Suprapubic skin (tissue), 4 donors: ENCODE data around the gene INTS11. TPM values are rescaled to one million over a fixed set of nuclear protein-coding genes. Genes with fewer than 3 reads are reported as not detected.

Source experiments
- DNase-seq, 2 donors: peaks; one replicate each; pipeline ENCODE4 v3.0.0-alpha.2; 2019; ENCODE audit warnings: low spot score in 2 of 2
- H3K27ac ChIP-seq: fragments of 200-600 bp; sonication (generic); one replicate; pipeline ENCODE4 v1.5.1; 2019
- H3K27me3 ChIP-seq: fragments of 200-600 bp; sonication (generic); one replicate; pipeline ENCODE4 v1.5.1; 2019
- H3K36me3 ChIP-seq: fragments of 200-600 bp; sonication (generic); one replicate; pipeline ENCODE4 v1.5.1; 2019
- H3K4me1 ChIP-seq: fragments of 200-600 bp; sonication (generic); one replicate; pipeline ENCODE4 v1.5.1; 2019
- H3K4me3 ChIP-seq: fragments of 200-600 bp; sonication (generic); one replicate; pipeline ENCODE4 v1.5.1; 2019; ENCODE audit warnings: mild to moderate bottlenecking
- H3K9me3 ChIP-seq: fragments of 200-600 bp; sonication (generic); one replicate; pipeline ENCODE4 v1.5.1; 2019
- EP300 ChIP-seq: sonication (generic); formaldehyde crosslinking; IDR thresholded peaks from one replicate; pipeline ENCODE4 v1.6.1; 2017; ENCODE audit warnings: antibody characterized with exemption
- POLR2A ChIP-seq, 2 donors: fragments of 450-650 bp; IDR thresholded peaks; one replicate each; pipeline ENCODE4 v1.6.1; 2017; ENCODE audit warnings: antibody characterized with exemption in 2 of 2, mild to moderate bottlenecking in 2 of 2, moderate library complexity in 2 of 2
- POLR2AphosphoS5 ChIP-seq, 3 donors: sonication (generic); formaldehyde crosslinking; IDR thresholded peaks; one replicate each; pipeline ENCODE4 v1.6.1; 2017; ENCODE audit warnings: antibody characterized with exemption in 3 of 3
- WGBS: methylation state at CpG from one replicate; pipeline ENCODE4 v1.1.5; 2018; 5-methylcytosine and 5-hydroxymethylcytosine counted together
- total RNA-seq, 4 donors: library from RNA; depleted of rRNA; stranded (reverse); fragments of >200 nt; gene quantifications; one replicate each; pipeline ENCODE4 v1.1.0, GENCODE V29; 2016
- TF ChIP-seq, protein P1 (sequence below), 2 donors: fragments of 200-600 bp in 1 of 2; fragments of 450-650 bp in 1 of 2; sonication (generic) in 1 of 2; IDR thresholded peaks; one replicate each; pipeline ENCODE4 v1.5.1; 2016 to 2019; ENCODE audit warnings: antibody characterized with exemption in 2 of 2, mild to moderate bottlenecking in 1 of 2, moderate library complexity in 1 of 2

INTS11 gene
- total RNA-seq, 4 donors from 2014 or later = 105 to 242 (median 151) TPM

DNA sequence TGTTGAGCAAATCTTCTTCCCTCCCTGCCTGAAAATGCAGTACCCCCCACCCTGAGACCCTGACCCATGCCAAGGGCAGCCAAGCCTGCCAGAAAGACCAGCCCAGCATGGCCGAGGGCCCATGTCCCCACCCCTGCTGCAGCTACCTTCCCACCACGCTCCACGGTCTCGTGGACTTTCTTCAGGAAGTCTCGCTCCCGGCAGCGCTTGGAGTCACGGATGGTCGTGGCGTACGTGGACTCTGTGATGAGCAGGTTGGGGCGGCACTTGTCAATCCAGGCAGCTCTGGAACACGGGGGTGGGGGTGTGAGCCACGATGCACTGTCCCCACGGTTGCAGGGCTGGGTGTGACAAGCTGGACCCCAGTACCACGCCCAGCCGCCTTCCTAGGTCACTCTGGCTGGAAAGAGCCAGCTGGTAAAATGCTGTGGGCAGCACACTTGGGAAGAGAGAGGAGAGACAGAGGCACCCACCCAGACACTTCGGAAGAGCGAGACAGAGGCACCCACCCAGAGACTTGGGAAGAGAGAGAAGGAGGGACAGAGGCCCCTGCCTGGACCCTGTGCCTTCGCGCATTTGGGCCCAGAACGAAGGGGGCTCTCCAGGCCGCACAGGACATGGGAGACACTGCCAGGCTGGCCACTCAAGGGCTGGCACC is 9.7 kb downstream of the INTS11 start:
- no peaks in the 10 kb centered on the region for H3K27me3 ChIP-seq
- H3K4me1 ChIP-seq = peaks cover 38% of the 10 kb centered on the region
- TF ChIP-seq, protein P1, sequence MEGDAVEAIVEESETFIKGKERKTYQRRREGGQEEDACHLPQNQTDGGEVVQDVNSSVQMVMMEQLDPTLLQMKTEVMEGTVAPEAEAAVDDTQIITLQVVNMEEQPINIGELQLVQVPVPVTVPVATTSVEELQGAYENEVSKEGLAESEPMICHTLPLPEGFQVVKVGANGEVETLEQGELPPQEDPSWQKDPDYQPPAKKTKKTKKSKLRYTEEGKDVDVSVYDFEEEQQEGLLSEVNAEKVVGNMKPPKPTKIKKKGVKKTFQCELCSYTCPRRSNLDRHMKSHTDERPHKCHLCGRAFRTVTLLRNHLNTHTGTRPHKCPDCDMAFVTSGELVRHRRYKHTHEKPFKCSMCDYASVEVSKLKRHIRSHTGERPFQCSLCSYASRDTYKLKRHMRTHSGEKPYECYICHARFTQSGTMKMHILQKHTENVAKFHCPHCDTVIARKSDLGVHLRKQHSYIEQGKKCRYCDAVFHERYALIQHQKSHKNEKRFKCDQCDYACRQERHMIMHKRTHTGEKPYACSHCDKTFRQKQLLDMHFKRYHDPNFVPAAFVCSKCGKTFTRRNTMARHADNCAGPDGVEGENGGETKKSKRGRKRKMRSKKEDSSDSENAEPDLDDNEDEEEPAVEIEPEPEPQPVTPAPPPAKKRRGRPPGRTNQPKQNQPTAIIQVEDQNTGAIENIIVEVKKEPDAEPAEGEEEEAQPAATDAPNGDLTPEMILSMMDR (IDR thresholded peaks at IDR 0.05) = no peak
- TF ChIP-seq EP300 = no peak
- no peak for TF ChIP-seq POLR2AphosphoS5 (IDR thresholded peaks at IDR 0.05)
- TF ChIP-seq POLR2A (IDR thresholded peaks at IDR 0.05) = no peak
- 91% methylated on average over 21 of the region's 23 CpGs for WGBS
- no peak for DNase-seq
- no peak overlapping the region for H3K4me3 ChIP-seq
- H3K36me3 ChIP-seq = peaks cover 56% of the 10 kb centered on the region
- H3K27ac ChIP-seq = no peak overlapping the region
- H3K9me3 ChIP-seq = no peaks in the 10 kb centered on the region

DNA sequence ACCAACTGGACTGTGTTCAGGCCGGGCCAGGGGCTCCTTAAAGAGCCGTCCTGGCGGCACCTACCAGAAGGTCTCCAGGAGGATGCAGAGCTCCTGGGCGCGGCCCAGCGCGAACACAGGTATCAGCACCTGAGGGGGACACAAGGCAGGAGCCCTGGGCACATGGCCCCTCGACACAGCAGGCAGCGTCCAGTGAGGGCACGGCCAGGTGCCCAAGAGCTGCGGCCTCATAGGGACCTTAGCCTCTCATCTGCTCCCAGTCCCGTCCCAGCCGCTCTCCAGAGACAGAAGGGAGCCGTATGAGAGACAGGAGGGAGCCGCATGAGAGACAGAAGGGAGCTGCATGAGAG is 10.2 kb downstream of the INTS11 start:
- TF ChIP-seq, protein P1 (IDR thresholded peaks at IDR 0.05) = no peak
- TF ChIP-seq EP300 = no peak
- no peak for TF ChIP-seq POLR2A (IDR thresholded peaks at IDR 0.05)
- TF ChIP-seq POLR2AphosphoS5 (IDR thresholded peaks at IDR 0.05) = no peak
- Histone ChIP-seq H3K9me3 (no peaks in the 10 kb centered on the region), H3K27me3 (no peaks in the 10 kb centered on the region), H3K4me1 (peaks cover 44% of the 10 kb centered on the region), H3K4me3 (no peak overlapping the region), H3K36me3 (peaks cover 56% of the 10 kb centered on the region), H3K27ac (no peak overlapping the region)
- WGBS = 79% methylated on average over 4 of the region's 15 CpGs
- no peak for DNase-seq

DNA sequence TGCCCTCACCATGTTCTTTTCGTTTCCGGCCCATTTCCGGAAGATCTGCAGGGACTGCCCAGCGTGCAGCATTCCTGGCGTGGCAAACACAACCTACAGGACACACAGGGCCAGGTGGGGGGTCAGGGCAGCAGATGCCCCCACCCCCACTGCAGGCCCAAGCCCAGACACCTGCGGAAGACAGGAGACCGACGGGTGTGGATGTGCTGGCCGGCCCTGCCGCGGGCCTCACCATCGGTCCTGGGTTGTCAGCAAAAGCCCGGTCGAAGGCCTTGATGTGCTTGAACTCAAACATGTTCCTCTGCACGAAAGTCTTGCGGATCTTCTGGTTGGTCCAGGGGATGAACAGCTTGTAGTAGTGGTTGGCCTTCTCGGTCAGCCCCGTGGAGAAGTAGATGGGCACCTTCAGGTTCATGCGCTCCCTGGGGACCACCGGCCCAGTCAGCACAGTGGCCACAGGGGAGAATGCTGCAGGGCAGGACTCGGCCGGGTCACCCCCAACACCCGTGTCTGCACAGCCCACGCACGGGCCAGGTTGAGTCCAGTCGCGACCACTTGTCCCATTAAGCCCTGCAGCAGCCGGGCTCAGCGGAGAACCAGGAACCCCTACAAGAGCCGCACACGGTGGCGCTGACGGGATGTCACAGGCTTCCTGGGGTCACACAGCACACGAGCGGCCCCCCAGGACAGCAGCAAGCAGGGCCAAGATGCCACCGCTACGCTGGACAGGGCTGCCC is 10.8 kb downstream of the INTS11 start:
- H3K27me3 ChIP-seq = no peaks in the 10 kb centered on the region
- peaks cover 43% of the 10 kb centered on the region for H3K4me1 ChIP-seq
- H3K4me3 ChIP-seq = no peak overlapping the region
- H3K36me3 ChIP-seq = peaks cover 51% of the 10 kb centered on the region
- TF ChIP-seq POLR2A (IDR thresholded peaks at IDR 0.05) = no peak
- TF ChIP-seq EP300 = no peak
- TF ChIP-seq, protein P1 (IDR thresholded peaks at IDR 0.05) = no peak
- TF ChIP-seq POLR2AphosphoS5 (IDR thresholded peaks at IDR 0.05) = no peak
- no peak for DNase-seq
- H3K27ac ChIP-seq = no peak overlapping the region
- 92% methylated on average over 14 of the region's 37 CpGs for WGBS
- no peaks in the 10 kb centered on the region for H3K9me3 ChIP-seq

DNA sequence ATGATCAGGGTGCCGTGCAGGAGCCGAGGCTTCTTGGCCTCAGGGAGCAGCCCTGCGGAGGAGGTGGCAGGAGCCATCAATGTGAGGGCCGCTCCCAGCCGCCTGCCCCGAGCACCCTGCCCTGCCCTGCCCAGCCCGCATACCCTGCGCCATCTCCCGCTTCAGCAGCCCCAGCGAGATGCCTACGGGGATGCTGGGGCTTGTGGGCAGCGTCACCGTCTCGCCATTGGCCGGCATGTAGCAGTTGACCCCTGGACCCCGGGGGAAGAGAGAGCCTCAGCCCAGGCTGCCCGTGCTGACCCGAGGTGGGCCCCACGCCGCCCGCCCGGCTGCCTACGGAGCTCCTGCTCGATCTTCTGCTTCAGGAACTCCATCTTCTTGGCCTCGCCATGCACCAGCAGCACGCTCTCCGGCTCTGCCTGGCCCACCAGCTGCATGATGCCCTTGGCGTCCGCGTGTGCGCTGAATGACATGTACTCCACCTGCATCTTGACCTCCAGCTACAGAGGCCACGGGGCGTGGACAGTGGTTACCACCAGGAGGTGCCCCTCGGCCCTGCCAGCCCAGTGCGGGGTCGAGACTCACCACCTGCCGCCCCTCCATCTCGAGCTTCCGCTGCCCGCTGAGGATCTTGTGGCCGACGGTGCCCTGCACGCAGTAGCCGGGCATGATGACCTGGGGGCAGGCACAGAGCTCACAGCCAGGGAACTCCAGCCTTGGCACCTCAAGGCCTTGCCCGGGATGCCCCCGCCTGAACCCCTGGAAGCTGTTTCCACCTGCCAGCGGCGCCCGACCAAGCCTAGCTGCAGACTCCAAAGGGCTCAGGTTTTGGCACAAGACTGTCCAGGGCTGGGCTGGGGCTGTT is 11.8 kb downstream of the INTS11 start:
- H3K4me3 ChIP-seq = no peak overlapping the region

More for the DNA sequence above, 11.8 kb downstream of the INTS11 start:
- WGBS = 91% methylated on average over 22 of the region's 49 CpGs
- Histone ChIP-seq H3K27me3 (no peaks in the 10 kb centered on the region), H3K9me3 (no peaks in the 10 kb centered on the region), H3K4me1 (peaks cover 33% of the 10 kb centered on the region), H3K27ac (no peak overlapping the region), H3K36me3 (peaks cover 51% of the 10 kb centered on the region)
- no peak for TF ChIP-seq POLR2A (IDR thresholded peaks at IDR 0.05)
- no peak for TF ChIP-seq POLR2AphosphoS5 (IDR thresholded peaks at IDR 0.05)
- TF ChIP-seq, protein P1 (IDR thresholded peaks at IDR 0.05) = no peak
- TF ChIP-seq EP300 = no peak
- no peak for DNase-seq
